Nephron (organoid): Measurements from ENCODE around the gene OCSTAMP.

Source experiments
- H3K27ac Mint-ChIP-seq, 3 experiments: 2 replicates each; pipeline ENCODE4 v1.8.0; 2020; ENCODE audit warnings: mixed read lengths in 3 of 3, mild to moderate bottlenecking in 2 of 3, moderate library complexity in 1 of 3
- H3K27me3 Mint-ChIP-seq: 2 replicates; pipeline ENCODE4 v1.8.0; 2021; ENCODE audit warnings: low read depth, mild to moderate bottlenecking, moderate library complexity, mixed read lengths
- H3K36me3 Mint-ChIP-seq: 2 replicates; pipeline ENCODE4 v1.8.0; 2020; ENCODE audit warnings: low read depth, mixed read lengths
- H3K4me1 Mint-ChIP-seq: 2 replicates; pipeline ENCODE4 v1.8.0; 2020; ENCODE audit warnings: mixed read lengths
- H3K4me3 Mint-ChIP-seq, 3 experiments: 2 replicates each; pipeline ENCODE4 v1.8.0; 2020; ENCODE audit warnings: mild to moderate bottlenecking in 3 of 3, mixed read lengths in 3 of 3, moderate library complexity in 2 of 3
- H3K9me3 Mint-ChIP-seq: 2 replicates; pipeline ENCODE4 v1.8.0; 2020; ENCODE audit warnings: mixed read lengths
- TF ChIP-seq, protein P1 (sequence below), 3 experiments: fragments of 200-600 bp; sonication (generic); IDR thresholded peaks; one replicate each; pipeline ENCODE4 v1.5.0; 2021; ENCODE audit warnings: antibody characterized with exemption in 3 of 3; ENCODE audit not compliant: unreplicated experiment in 3 of 3

The OCSTAMP gene

DNA sequence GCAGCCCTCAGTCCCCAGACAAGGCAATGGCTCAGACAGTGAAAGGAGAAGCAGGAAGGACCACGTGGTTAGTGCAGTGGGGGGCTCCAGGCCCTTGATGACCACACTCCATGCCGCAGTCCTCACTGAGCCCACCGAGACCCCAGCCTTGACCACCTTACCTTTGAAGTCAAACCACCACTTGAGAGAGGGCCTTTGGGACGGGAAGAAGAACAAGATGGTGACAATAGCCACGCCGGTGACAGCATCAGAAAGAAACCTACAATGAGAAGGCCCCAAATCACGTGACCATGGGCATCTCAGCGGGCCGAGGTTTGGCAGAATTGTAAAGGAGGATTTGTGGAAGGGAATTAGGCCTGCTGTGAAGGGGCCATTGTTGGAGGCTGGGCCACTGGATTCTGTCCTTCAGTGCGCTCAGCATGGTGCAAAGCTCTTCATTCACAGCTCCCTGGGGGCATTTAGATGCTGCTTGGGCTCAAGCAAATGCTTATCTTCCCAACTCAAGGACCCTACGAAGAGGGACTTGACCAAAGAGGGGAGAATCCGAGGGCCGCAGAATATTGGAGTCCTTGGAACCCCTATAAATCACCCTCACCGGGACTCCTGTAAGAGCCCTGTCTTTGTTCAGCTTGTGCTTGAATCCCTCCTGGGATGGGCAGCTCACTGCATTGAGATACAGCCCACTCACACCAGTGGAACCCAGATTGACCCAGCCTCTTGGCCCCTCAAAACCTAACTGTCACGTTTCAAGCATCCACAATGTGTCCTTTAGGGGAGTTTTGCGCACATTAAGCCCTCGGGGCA lies 33.2 kb upstream of the OCSTAMP start:
- H3K27ac Mint-ChIP-seq, result no peak overlapping the region
- TF ChIP-seq, protein P1, sequence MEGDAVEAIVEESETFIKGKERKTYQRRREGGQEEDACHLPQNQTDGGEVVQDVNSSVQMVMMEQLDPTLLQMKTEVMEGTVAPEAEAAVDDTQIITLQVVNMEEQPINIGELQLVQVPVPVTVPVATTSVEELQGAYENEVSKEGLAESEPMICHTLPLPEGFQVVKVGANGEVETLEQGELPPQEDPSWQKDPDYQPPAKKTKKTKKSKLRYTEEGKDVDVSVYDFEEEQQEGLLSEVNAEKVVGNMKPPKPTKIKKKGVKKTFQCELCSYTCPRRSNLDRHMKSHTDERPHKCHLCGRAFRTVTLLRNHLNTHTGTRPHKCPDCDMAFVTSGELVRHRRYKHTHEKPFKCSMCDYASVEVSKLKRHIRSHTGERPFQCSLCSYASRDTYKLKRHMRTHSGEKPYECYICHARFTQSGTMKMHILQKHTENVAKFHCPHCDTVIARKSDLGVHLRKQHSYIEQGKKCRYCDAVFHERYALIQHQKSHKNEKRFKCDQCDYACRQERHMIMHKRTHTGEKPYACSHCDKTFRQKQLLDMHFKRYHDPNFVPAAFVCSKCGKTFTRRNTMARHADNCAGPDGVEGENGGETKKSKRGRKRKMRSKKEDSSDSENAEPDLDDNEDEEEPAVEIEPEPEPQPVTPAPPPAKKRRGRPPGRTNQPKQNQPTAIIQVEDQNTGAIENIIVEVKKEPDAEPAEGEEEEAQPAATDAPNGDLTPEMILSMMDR (IDR thresholded peaks at IDR 0.05; ENCODE audit: unreplicated experiment in 3 of 3), result no peak
- no peak overlapping the region for H3K4me3 Mint-ChIP-seq
- H3K9me3 Mint-ChIP-seq, result peaks cover 3% of the 10 kb centered on the region
- peaks cover 3% of the 10 kb centered on the region for H3K27me3 Mint-ChIP-seq
- no peaks in the 10 kb centered on the region for H3K4me1 Mint-ChIP-seq
- peaks cover 5% of the 10 kb centered on the region for H3K36me3 Mint-ChIP-seq

DNA sequence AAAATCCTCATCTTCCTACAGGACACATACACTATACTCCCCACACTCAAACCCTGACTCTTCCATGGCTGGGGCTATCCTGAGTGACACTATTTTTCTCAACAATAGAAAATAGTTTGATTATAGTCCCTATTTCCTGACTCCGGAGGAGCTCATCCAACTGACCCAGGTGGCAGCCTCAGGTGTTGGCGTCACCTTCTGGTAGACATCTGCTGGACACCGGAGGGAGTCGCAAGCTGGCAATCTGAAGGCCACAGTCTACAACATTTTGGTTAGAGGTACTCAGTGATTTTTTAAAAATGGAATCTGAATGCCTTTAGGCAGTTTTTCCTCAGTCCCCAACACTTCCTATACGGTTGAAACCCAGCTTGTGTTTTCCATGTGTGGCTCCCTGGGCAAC lies 32.2 kb upstream of the OCSTAMP start:
- H3K4me1 Mint-ChIP-seq, result no peaks in the 10 kb centered on the region
- H3K27me3 Mint-ChIP-seq, result peaks cover 3% of the 10 kb centered on the region
- no peak overlapping the region for H3K4me3 Mint-ChIP-seq
- peaks cover 5% of the 10 kb centered on the region for H3K36me3 Mint-ChIP-seq
- no peak overlapping the region for H3K27ac Mint-ChIP-seq
- TF ChIP-seq, protein P1 (IDR thresholded peaks at IDR 0.05; ENCODE audit: unreplicated experiment in 3 of 3), result no peak
- peaks cover 3% of the 10 kb centered on the region for H3K9me3 Mint-ChIP-seq

DNA sequence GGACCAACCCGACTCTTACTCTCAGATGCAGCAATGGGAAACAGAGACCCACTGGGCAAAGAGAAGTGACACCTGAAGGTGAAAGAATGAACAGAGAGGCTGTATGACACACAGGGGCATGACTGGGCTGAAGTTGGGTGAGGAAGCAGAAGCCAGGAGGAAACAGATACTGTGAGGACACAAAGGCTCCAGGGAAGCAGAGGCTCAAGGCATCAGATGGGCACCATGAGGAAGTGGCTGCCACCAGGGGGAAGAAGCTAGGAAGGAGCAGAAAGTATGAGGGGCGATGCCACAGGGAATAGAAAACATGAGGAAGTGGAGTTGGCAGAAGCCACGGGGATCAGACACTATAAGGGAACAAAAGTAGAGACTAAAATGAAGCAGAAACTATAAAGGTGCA lies 30.9 kb upstream of the OCSTAMP start:
- Mint-ChIP-seq H3K27me3 (peaks cover 3% of the 10 kb centered on the region), H3K27ac (no peak overlapping the region), H3K36me3 (peaks cover 5% of the 10 kb centered on the region), H3K4me3 (no peak overlapping the region), H3K4me1 (no peaks in the 10 kb centered on the region), H3K9me3 (peaks cover 3% of the 10 kb centered on the region)
- TF ChIP-seq, protein P1 (IDR thresholded peaks at IDR 0.05; ENCODE audit: unreplicated experiment in 3 of 3), result no peak

DNA sequence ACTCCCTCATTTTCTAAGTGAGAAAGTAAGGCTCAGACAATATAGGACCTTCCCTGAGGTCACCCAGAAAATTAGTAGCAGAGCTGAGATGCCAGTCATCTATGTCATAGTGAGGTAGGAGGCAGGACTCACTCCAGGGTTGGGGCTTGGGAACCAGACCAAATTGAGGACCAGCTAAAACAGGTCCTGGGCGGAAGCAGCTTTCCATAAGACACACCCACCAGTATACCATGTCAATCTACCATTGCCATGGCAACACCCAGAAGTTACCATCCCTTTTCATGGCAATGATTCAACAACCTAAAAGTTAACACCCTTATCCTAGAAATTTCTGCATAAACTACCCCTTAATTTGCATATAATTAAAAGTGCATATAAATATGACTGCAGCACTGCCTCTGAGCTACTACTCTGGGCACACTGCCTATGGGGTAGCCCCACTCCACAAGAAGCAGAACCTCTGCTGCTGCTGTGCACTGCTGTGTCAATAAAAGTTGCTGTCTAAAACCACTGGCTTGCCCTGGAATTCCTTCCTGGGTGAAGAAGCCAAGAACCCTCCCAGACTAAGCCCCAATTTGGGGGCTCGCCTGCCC lies 30.3 kb upstream of the OCSTAMP start:
- Mint-ChIP-seq H3K4me3 (no peak overlapping the region), H3K9me3 (peaks cover 3% of the 10 kb centered on the region), H3K4me1 (peaks cover 3% of the 10 kb centered on the region), H3K27ac (no peak overlapping the region), H3K27me3 (peaks cover 3% of the 10 kb centered on the region), H3K36me3 (peaks cover 5% of the 10 kb centered on the region)
- TF ChIP-seq, protein P1 (IDR thresholded peaks at IDR 0.05; ENCODE audit: unreplicated experiment in 3 of 3), result no peak

DNA sequence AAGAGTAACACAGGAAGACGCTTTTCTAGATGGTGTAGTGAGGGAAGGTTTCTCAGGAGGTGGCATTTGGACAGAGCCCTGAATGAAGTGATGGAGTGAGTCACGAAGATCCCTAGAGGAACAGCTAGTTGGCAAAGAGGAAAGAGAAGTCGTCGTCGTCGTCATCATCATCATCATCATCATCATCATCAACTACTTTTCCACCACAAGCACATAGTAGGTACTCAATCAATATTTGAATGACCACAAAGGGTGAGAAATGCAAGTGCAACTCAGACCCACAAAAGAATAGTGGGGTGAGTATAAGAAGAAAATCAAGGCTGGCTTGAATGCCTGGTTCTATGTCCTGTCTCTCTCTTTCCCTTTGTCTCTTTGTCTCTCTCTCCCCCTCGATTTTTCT lies 28.3 kb upstream of the OCSTAMP start:
- peaks cover 5% of the 10 kb centered on the region for H3K36me3 Mint-ChIP-seq
- H3K27me3 Mint-ChIP-seq, result peaks cover 3% of the 10 kb centered on the region
- TF ChIP-seq, protein P1 (IDR thresholded peaks at IDR 0.05; ENCODE audit: unreplicated experiment in 3 of 3), result no peak
- H3K4me1 Mint-ChIP-seq, result peaks cover 4% of the 10 kb centered on the region
- H3K4me3 Mint-ChIP-seq, result no peak overlapping the region
- no peak overlapping the region for H3K27ac Mint-ChIP-seq
- peaks cover 3% of the 10 kb centered on the region for H3K9me3 Mint-ChIP-seq
